ENCODE results near the gene CARMIL3.

DNA sequence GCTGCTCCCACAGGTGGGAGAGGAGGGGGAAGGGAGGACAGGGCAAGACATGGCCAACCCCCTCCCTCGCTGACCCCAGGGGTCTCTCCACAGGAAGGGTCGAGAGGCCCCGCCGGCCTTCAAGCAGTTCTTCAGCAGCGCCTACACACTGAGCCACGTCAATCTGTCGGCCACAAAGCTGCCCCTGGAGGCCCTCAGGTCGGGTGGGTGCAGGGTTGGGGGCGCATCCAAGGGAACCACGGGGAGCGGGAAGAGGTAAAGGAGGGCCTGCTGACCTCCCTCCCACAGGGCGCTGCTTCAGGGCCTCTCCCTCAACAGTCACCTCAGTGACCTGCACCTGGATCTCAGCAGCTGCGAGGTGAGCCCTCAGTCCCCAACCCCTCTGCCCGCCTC is 6.1 kb downstream of the CARMIL3 start:
- no peak for TF ChIP-seq TAF1 (IDR thresholded peaks at IDR 0.05; ENCODE audit: low read depth, low read length)
- no peak for TF ChIP-seq POLR2A (IDR thresholded peaks at IDR 0.05; ENCODE audit: low read depth, low read length)
- TF ChIP-seq POLR2AphosphoS5 (IDR thresholded peaks at IDR 0.05; ENCODE audit: low read depth, low read length), result no peak
- TF ChIP-seq SPI1 (IDR thresholded peaks at IDR 0.05; ENCODE audit: low read depth, low read length), result no peak

All from GM12891 (cell line).